CD4-positive, CD25-positive, alpha-beta regulatory T cell (primary cell): ENCODE results near the gene TMIE. TPM values are rescaled to one million over a fixed set of nuclear protein-coding genes. Genes with fewer than 3 reads are reported as not detected.

Experiments used
- ATAC-seq, 2 donors: fragments of 150-1000 bp; cut with Tn5 transposase; one replicate each; pipeline ENCODE4 v1.10.0; 2021; ENCODE audit warnings: low read depth in 2 of 2, moderate number of reproducible peaks in 2 of 2, moderate library complexity in 1 of 2
- DNase-seq, 3 donors: peaks; one replicate each; pipeline versions ENCODE4 v3.0.0 to v3.0.0-alpha.2; 2012 to 2022; ENCODE audit warnings: mixed read lengths in 1 of 3
- H3K27ac ChIP-seq: one replicate; pipeline ENCODE4 v1.7.0; 2013; ENCODE audit warnings: mild to moderate bottlenecking, low read length; ENCODE audit not compliant: insufficient read depth, poor library complexity, severe bottlenecking
- H3K27me3 ChIP-seq: one replicate; pipeline ENCODE4 v1.7.0; 2013; ENCODE audit warnings: low read length; ENCODE audit not compliant: control insufficient read depth, insufficient read depth
- H3K36me3 ChIP-seq: one replicate; pipeline ENCODE4 v1.7.0; 2013; ENCODE audit warnings: mild to moderate bottlenecking, low read length, moderate library complexity; ENCODE audit not compliant: control insufficient read depth, insufficient read depth
- H3K4me1 ChIP-seq: 2 replicates; pipeline ENCODE4 v1.7.0; 2013; ENCODE audit warnings: mild to moderate bottlenecking, low read length; ENCODE audit not compliant: insufficient read depth, control insufficient read depth, poor library complexity, severe bottlenecking
- H3K4me3 ChIP-seq: one replicate; pipeline ENCODE4 v1.7.0; 2013; ENCODE audit warnings: low read depth, mild to moderate bottlenecking, low read length, moderate library complexity
- H3K9me3 ChIP-seq, 2 experiments: 1 replicate in 1 of 2; 2 replicates in 1 of 2; pipeline ENCODE4 v1.7.0; 2013; ENCODE audit warnings: low read length in 2 of 2, mild to moderate bottlenecking in 1 of 2, moderate library complexity in 1 of 2; ENCODE audit not compliant: control insufficient read depth in 2 of 2
- H3K27ac Mint-ChIP-seq, 3 donors: one replicate each; pipeline ENCODE4 v1.8.0; 2020 to 2022; ENCODE audit warnings: mild to moderate bottlenecking in 3 of 3, mixed read lengths in 3 of 3, moderate library complexity in 2 of 3
- H3K27me3 Mint-ChIP-seq: one replicate; pipeline ENCODE4 v1.8.0; 2022; ENCODE audit warnings: mild to moderate bottlenecking, mixed read lengths
- H3K36me3 Mint-ChIP-seq: one replicate; pipeline ENCODE4 v1.8.0; 2020; ENCODE audit warnings: mixed read lengths
- H3K4me1 Mint-ChIP-seq, 4 donors: one replicate each; pipeline ENCODE4 v1.8.0; 2020 to 2022; ENCODE audit warnings: mixed read lengths in 4 of 4, mild to moderate bottlenecking in 1 of 4
- H3K4me3 Mint-ChIP-seq, 4 donors: one replicate each; pipeline ENCODE4 v1.8.0; 2020 to 2022; ENCODE audit warnings: mild to moderate bottlenecking in 4 of 4, mixed read lengths in 4 of 4, moderate library complexity in 3 of 4
- H3K9me3 Mint-ChIP-seq, 7 donors: one replicate each; pipeline ENCODE4 v1.8.0; 2020 to 2022; ENCODE audit warnings: mixed read lengths in 7 of 7, mild to moderate bottlenecking in 3 of 7, moderate library complexity in 2 of 7
- polyA plus RNA-seq, 4 donors: library from polyadenylated mRNA; unstranded; fragments of 300-500 nt; fragmentation: Illumina TruSeq; gene quantifications; one replicate each; pipeline ENCODE4 v1.2.3, GENCODE V29; 2021
- total RNA-seq: library from RNA; stranded (reverse); gene quantifications from one replicate; pipeline ENCODE4 v1.2.3, GENCODE V29; 2022

TMIE gene
- total and polyA plus RNA-seq, 5 donors from 2014 or later, result 0.60 to 1.9 (median 1.5) TPM

- peaks cover 30% of the 10 kb centered on the region for H3K36me3 Mint-ChIP-seq
- H3K4me3 Mint-ChIP-seq, result no peak overlapping the region
- peaks cover 0 to 2% (median 0%) of the 10 kb centered on the region in 4 donors for H3K4me1 Mint-ChIP-seq
Measured at GRCh38 chr3:46682974-46683373, 18.2 kb upstream of the TMIE start.

GRCh38 chr3:46684891-46685290 is 16.3 kb upstream of the TMIE start:
- no peaks in the 10 kb centered on the region for H3K9me3 Mint-ChIP-seq
- no peak for DNase-seq

More at GRCh38 chr3:46682974-46683373, 18.2 kb upstream of the TMIE start:
- ATAC-seq, result no peak
- H3K36me3 ChIP-seq, result no peaks in the 10 kb centered on the region
- no peak overlapping the region for H3K27ac ChIP-seq
- Mint-ChIP-seq H3K27ac (no peak overlapping the region), H3K9me3 (no peaks in the 10 kb centered on the region), H3K27me3 (no peaks in the 10 kb centered on the region)
- H3K27me3 ChIP-seq, result no peaks in the 10 kb centered on the region
- no peaks in the 10 kb centered on the region for H3K4me1 ChIP-seq
- no peak for DNase-seq
- no peaks in the 10 kb centered on the region for H3K9me3 ChIP-seq
- H3K4me3 ChIP-seq, result no peak overlapping the region

GRCh38 chr3:46685446-46685845 is 15.7 kb upstream of the TMIE start:
- no peak for DNase-seq
- no peak overlapping the region for H3K4me3 Mint-ChIP-seq

More at GRCh38 chr3:46684891-46685290, 16.3 kb upstream of the TMIE start:
- Histone ChIP-seq H3K36me3 (no peaks in the 10 kb centered on the region), H3K4me1 (no peaks in the 10 kb centered on the region), H3K27me3 (no peaks in the 10 kb centered on the region), H3K9me3 (no peaks in the 10 kb centered on the region), H3K4me3 (no peak overlapping the region), H3K27ac (no peak overlapping the region)
- peak overlapping the region in 1 of 3 donors; percentile 75 for H3K27ac Mint-ChIP-seq
- H3K4me1 Mint-ChIP-seq, result peaks cover 0 to 8% (median under 1%) of the 10 kb centered on the region in 4 donors
- H3K4me3 Mint-ChIP-seq, result no peak overlapping the region
- ATAC-seq, result no peak
- H3K27me3 Mint-ChIP-seq, result no peaks in the 10 kb centered on the region
- H3K36me3 Mint-ChIP-seq, result peaks cover 26% of the 10 kb centered on the region

GRCh38 chr3:46690798-46691197 is 10.4 kb upstream of the TMIE start:
- H3K36me3 ChIP-seq, result no peaks in the 10 kb centered on the region
- H3K27me3 ChIP-seq, result no peaks in the 10 kb centered on the region
- no peak overlapping the region for H3K4me3 ChIP-seq
- Mint-ChIP-seq H3K27ac (peak overlapping the region in 1 of 3 donors; percentile 35), H3K9me3 (no peaks in the 10 kb centered on the region), H3K27me3 (peaks cover 4% of the 10 kb centered on the region), H3K4me1 (peaks cover 0 to 59% (median 25%) of the 10 kb centered on the region in 4 donors), H3K4me3 (peak overlapping the region in 3 of 4 donors; percentile 67 to 77 (median 70)), H3K36me3 (peaks cover 1% of the 10 kb centered on the region)
- ATAC-seq (no peak), DNase-seq (peak in 1 of 3 donors; percentile 40)
- H3K9me3 ChIP-seq, result no peaks in the 10 kb centered on the region
- peaks cover 51% of the 10 kb centered on the region for H3K4me1 ChIP-seq
- no peak overlapping the region for H3K27ac ChIP-seq

More at GRCh38 chr3:46685446-46685845, 15.7 kb upstream of the TMIE start:
- H3K27ac Mint-ChIP-seq, result peak overlapping the region in 1 of 3 donors; percentile 75
- peaks cover 4% of the 10 kb centered on the region for H3K4me1 ChIP-seq
- H3K36me3 ChIP-seq, result no peaks in the 10 kb centered on the region
- H3K36me3 Mint-ChIP-seq, result peaks cover 24% of the 10 kb centered on the region
- ATAC-seq, result no peak
- H3K27me3 Mint-ChIP-seq, result no peaks in the 10 kb centered on the region
- peaks cover 0 to 11% (median 1%) of the 10 kb centered on the region in 4 donors for H3K4me1 Mint-ChIP-seq
- H3K9me3 Mint-ChIP-seq, result no peaks in the 10 kb centered on the region
- no peaks in the 10 kb centered on the region for H3K27me3 ChIP-seq
- no peaks in the 10 kb centered on the region for H3K9me3 ChIP-seq
- no peak overlapping the region for H3K27ac ChIP-seq
- H3K4me3 ChIP-seq, result no peak overlapping the region

GRCh38 chr3:46692566-46692990 is 8.6 kb upstream of the TMIE start:
- Histone ChIP-seq H3K9me3 (no peaks in the 10 kb centered on the region), H3K27ac (no peak overlapping the region), H3K4me1 (peaks cover 57% of the 10 kb centered on the region), H3K36me3 (no peaks in the 10 kb centered on the region), H3K4me3 (peak overlapping the region; percentile 67), H3K27me3 (no peaks in the 10 kb centered on the region)
- Mint-ChIP-seq H3K36me3 (no peaks in the 10 kb centered on the region), H3K9me3 (no peaks in the 10 kb centered on the region), H3K27ac (peak overlapping the region; percentile 53 to 91 (median 78)), H3K4me1 (peaks cover 0 to 71% (median 29%) of the 10 kb centered on the region in 4 donors), H3K4me3 (peak overlapping the region; percentile 71 to 92 (median 88)), H3K27me3 (peaks cover 4% of the 10 kb centered on the region)
- DNase-seq, result no peak
- no peak for ATAC-seq

- Mint-ChIP-seq H3K27me3 (peaks cover 4% of the 10 kb centered on the region), H3K36me3 (no peaks in the 10 kb centered on the region), H3K27ac (peak within 1 kb of the TSS; percentile 53 to 91 (median 88)), H3K9me3 (no peaks in the 10 kb centered on the region), H3K4me3 (peak within 1 kb of the TSS; percentile 71 to 92 (median 88)), H3K4me1 (peaks cover 0 to 74% (median 29%) of the 10 kb centered on the region in 4 donors)
- H3K4me3 ChIP-seq, result peak within 1 kb of the TSS; percentile 67
- H3K4me1 ChIP-seq, result peaks cover 57% of the 10 kb centered on the region
- H3K27me3 ChIP-seq, result no peaks in the 10 kb centered on the region
- no peaks in the 10 kb centered on the region for H3K9me3 ChIP-seq
- H3K36me3 ChIP-seq, result no peaks in the 10 kb centered on the region
- DNase-seq, result peak; percentile 73 to 76 (median 74)
- peak; percentile 60 to 75 for ATAC-seq
- peak within 1 kb of the TSS; percentile 61 for H3K27ac ChIP-seq
Measured at GRCh38 chr3:46693038-46693891, 7.9 kb upstream of the TMIE start, which contains the start of gene ALS2CL. Gene ALS2CL (minus strand): TSS chr3:46693679. CDS start chr3:46689440, 4,239 bp downstream.

- H3K36me3 Mint-ChIP-seq, result no peaks in the 10 kb centered on the region
- Histone ChIP-seq H3K27me3 (no peaks in the 10 kb centered on the region), H3K36me3 (no peaks in the 10 kb centered on the region), H3K4me3 (no peak overlapping the region), H3K27ac (peak overlapping the region; percentile 61), H3K9me3 (no peaks in the 10 kb centered on the region), H3K4me1 (peaks cover 57% of the 10 kb centered on the region)
- peak in 1 of 3 donors; percentile 59 for DNase-seq
- peaks cover 4% of the 10 kb centered on the region for H3K27me3 Mint-ChIP-seq
- H3K9me3 Mint-ChIP-seq, result no peaks in the 10 kb centered on the region
- peak overlapping the region; percentile 46 to 87 (median 60) for H3K4me3 Mint-ChIP-seq
- peak overlapping the region in 2 of 3 donors; percentile 42 to 88 for H3K27ac Mint-ChIP-seq
- H3K4me1 Mint-ChIP-seq, result peaks cover 0 to 74% (median 29%) of the 10 kb centered on the region in 4 donors
- peak; percentile 55 to 60 for ATAC-seq
Measured at GRCh38 chr3:46693892-46694226, 7.3 kb upstream of the TMIE start.
